Mesothelial cell of epicardium (in vitro differentiated cells): ENCODE results near the gene TBC1D16. TPM values are rescaled to one million over a fixed set of nuclear protein-coding genes. Genes with fewer than 3 reads are reported as not detected.

Experiments
- DNase-seq, 2 experiments: peaks; one replicate each; pipeline ENCODE4 v3.0.0; 2021; ENCODE audit warnings: low spot score in 2 of 2; ENCODE audit not compliant: unreplicated experiment in 2 of 2
- H3K27ac Mint-ChIP-seq: 2 replicates; pipeline ENCODE4 v1.8.0; 2021; ENCODE audit warnings: mixed read lengths
- H3K27me3 Mint-ChIP-seq: 2 replicates; pipeline ENCODE4 v1.8.0; 2021; ENCODE audit warnings: low read depth, mixed read lengths
- H3K36me3 Mint-ChIP-seq: 2 replicates; pipeline ENCODE4 v1.8.0; 2021; ENCODE audit warnings: mixed read lengths
- H3K4me1 Mint-ChIP-seq: 2 replicates; pipeline ENCODE4 v1.8.0; 2021; ENCODE audit warnings: mixed read lengths
- H3K4me3 Mint-ChIP-seq: 2 replicates; pipeline ENCODE4 v1.8.0; 2021; ENCODE audit warnings: mild to moderate bottlenecking, moderate library complexity, mixed read lengths
- H3K9me3 Mint-ChIP-seq: 2 replicates; pipeline ENCODE4 v1.8.0; 2021; ENCODE audit warnings: mixed read lengths
- CTCF ChIP-seq: fragments of 200-600 bp; sonication (generic); IDR thresholded peaks from one replicate; pipeline ENCODE4 v1.5.0; 2021; ENCODE audit warnings: antibody characterized with exemption; ENCODE audit not compliant: unreplicated experiment
- total RNA-seq: library from RNA; stranded (reverse); gene quantifications from 3 replicates; pipeline ENCODE4 v1.2.1, GENCODE V29; 2021

The TBC1D16 gene
- total RNA-seq, 1 donor from 2014 or later, result 76.0 TPM

- no peak overlapping the region for H3K27ac Mint-ChIP-seq
- no peaks in the 10 kb centered on the region for H3K27me3 Mint-ChIP-seq
- no peak overlapping the region for H3K4me3 Mint-ChIP-seq
- DNase-seq, result peak in 1 of 2 experiments; percentile 14
- no peaks in the 10 kb centered on the region for H3K9me3 Mint-ChIP-seq
- H3K4me1 Mint-ChIP-seq, result peaks cover 2% of the 10 kb centered on the region
- H3K36me3 Mint-ChIP-seq, result peaks cover 19% of the 10 kb centered on the region
- peak; percentile 24 for TF ChIP-seq CTCF
Observed at GRCh38 chr17:79974566-79975497, 60.8 kb downstream of the TBC1D16 start.

GRCh38 chr17:79971651-79972050 is 64.0 kb downstream of the TBC1D16 start:
- Mint-ChIP-seq H3K4me3 (no peak overlapping the region), H3K4me1 (no peaks in the 10 kb centered on the region), H3K27me3 (no peaks in the 10 kb centered on the region), H3K9me3 (peaks cover 4% of the 10 kb centered on the region), H3K27ac (no peak overlapping the region), H3K36me3 (peaks cover 30% of the 10 kb centered on the region)
- TF ChIP-seq CTCF, result no peak
- no peak for DNase-seq

GRCh38 chr17:79970576-79971068 is 65.0 kb downstream of the TBC1D16 start:
- TF ChIP-seq CTCF, result peak; percentile 56
- H3K36me3 Mint-ChIP-seq, result peaks cover 30% of the 10 kb centered on the region
- H3K9me3 Mint-ChIP-seq, result peaks cover 4% of the 10 kb centered on the region
- H3K4me1 Mint-ChIP-seq, result no peaks in the 10 kb centered on the region
- H3K27ac Mint-ChIP-seq, result peak overlapping the region; percentile 59
- no peak overlapping the region for H3K4me3 Mint-ChIP-seq
- DNase-seq, result peak in 1 of 2 experiments; percentile 16
- H3K27me3 Mint-ChIP-seq, result no peaks in the 10 kb centered on the region

- H3K4me1 Mint-ChIP-seq, result no peaks in the 10 kb centered on the region
- H3K4me3 Mint-ChIP-seq, result no peak overlapping the region
- no peak for DNase-seq
- no peak for TF ChIP-seq CTCF
- H3K36me3 Mint-ChIP-seq, result peaks cover 30% of the 10 kb centered on the region
- H3K27me3 Mint-ChIP-seq, result no peaks in the 10 kb centered on the region
- H3K9me3 Mint-ChIP-seq, result peaks cover 4% of the 10 kb centered on the region
- H3K27ac Mint-ChIP-seq, result no peak overlapping the region
Observed at GRCh38 chr17:79969906-79970305, 65.8 kb downstream of the TBC1D16 start.

GRCh38 chr17:79968116-79968515 is 67.6 kb downstream of the TBC1D16 start:
- Mint-ChIP-seq H3K4me3 (no peak overlapping the region), H3K9me3 (peaks cover 10% of the 10 kb centered on the region), H3K27me3 (no peaks in the 10 kb centered on the region), H3K27ac (no peak overlapping the region), H3K4me1 (no peaks in the 10 kb centered on the region), H3K36me3 (peaks cover 35% of the 10 kb centered on the region)
- no peak for TF ChIP-seq CTCF
- no peak for DNase-seq
